HEK293 (cell line): ENCODE data around the gene PLPPR1.

Experiments
- CTCF ChIA-PET: fragments of 350-600 bp; formaldehyde crosslinking; extraction: SDS; loops from one replicate; lab custom pipeline; 2021; ENCODE audit warnings: antibody characterized with exemption; lab: Yijun Ruan, JAX
- POLR2A ChIA-PET: fragments of 300-600 bp; formaldehyde crosslinking; extraction: SDS; loops from one replicate; lab custom pipeline; 2020; ENCODE audit warnings: antibody characterized with exemption, inconsistent platforms; lab: Yijun Ruan, JAX
- H3K27ac ChIP-seq: fragments of 200-500 bp; sonication (Bioruptor generic); 2 replicates; pipeline ENCODE4 v1.5.1; 2014; ENCODE audit warnings: low read depth, low read length, control low read depth, inconsistent platforms; ENCODE audit errors: extremely low read depth
- H3K36me3 ChIP-seq, 2 experiments: fragments of 200-500 bp in 1 of 2; sonication (Bioruptor generic) in 1 of 2; 1 replicate in 1 of 2; 2 replicates in 1 of 2; pipeline ENCODE4 v1.5.1; 2014 to 2017; ENCODE audit warnings: inconsistent platforms in 2 of 2, low read length in 2 of 2; ENCODE audit not compliant: control insufficient read depth in 2 of 2, insufficient read depth in 1 of 2
- H3K4me1 ChIP-seq: fragments of 200-500 bp; sonication (Bioruptor generic); 2 replicates; pipeline ENCODE4 v1.5.1; 2014; ENCODE audit warnings: mild to moderate bottlenecking, low read length, inconsistent platforms; ENCODE audit not compliant: control insufficient read depth, insufficient read depth
- H3K4me3 ChIP-seq: 2 replicates; pipeline ENCODE4 v1.5.1; 2011; ENCODE audit warnings: low read depth, mild to moderate bottlenecking, control low read depth, low read length, moderate library complexity
- H3K9me3 ChIP-seq: fragments of 200-500 bp; sonication (Bioruptor generic); 2 replicates; pipeline ENCODE4 v1.5.1; 2014; ENCODE audit warnings: low read depth, low read length, inconsistent platforms; ENCODE audit not compliant: control insufficient read depth, insufficient read depth
- GFI1B ChIP-seq: fragments of 450-650 bp; formaldehyde crosslinking; IDR thresholded peaks from 2 replicates; pipeline ENCODE4 v1.5.1; 2016; ENCODE audit warnings: missing biosample characterization, missing genetic modification characterization
- GLIS1 ChIP-seq: fragments of 450-650 bp; formaldehyde crosslinking; IDR thresholded peaks from 2 replicates; pipeline ENCODE4 v1.5.1; 2016; ENCODE audit warnings: missing biosample characterization, missing genetic modification characterization
- SCRT1 ChIP-seq: fragments of 450-650 bp; formaldehyde crosslinking; IDR thresholded peaks from 2 replicates; pipeline ENCODE4 v1.5.1; 2016; ENCODE audit warnings: missing biosample characterization, missing genetic modification characterization, borderline replicate concordance
- ZBTB8A ChIP-seq: fragments of 450-650 bp; formaldehyde crosslinking; IDR thresholded peaks from 2 replicates; pipeline ENCODE4 v1.5.1; 2016; ENCODE audit warnings: missing biosample characterization, missing genetic modification characterization
- ZFP3 ChIP-seq: fragments of 450-650 bp; formaldehyde crosslinking; IDR thresholded peaks from 2 replicates; pipeline ENCODE4 v1.5.1; 2016; ENCODE audit warnings: low read depth, missing biosample characterization, missing genetic modification characterization
- ZNF121 ChIP-seq: fragments of 450-650 bp; formaldehyde crosslinking; IDR thresholded peaks from 2 replicates; pipeline ENCODE4 v1.5.1; 2016; ENCODE audit warnings: missing biosample characterization, missing genetic modification characterization
- ZNF16 ChIP-seq: fragments of 450-650 bp; formaldehyde crosslinking; IDR thresholded peaks from 2 replicates; pipeline ENCODE4 v1.5.1; 2016; ENCODE audit warnings: low read depth, missing biosample characterization, missing genetic modification characterization
- ZNF48 ChIP-seq: fragments of 450-650 bp; formaldehyde crosslinking; IDR thresholded peaks from 2 replicates; pipeline ENCODE4 v1.5.1; 2016; ENCODE audit warnings: missing biosample characterization, missing genetic modification characterization
- ZNF521 ChIP-seq: fragments of 450-650 bp; formaldehyde crosslinking; IDR thresholded peaks from 2 replicates; pipeline ENCODE4 v1.5.1; 2017; ENCODE audit warnings: missing biosample characterization, mild to moderate bottlenecking, missing genetic modification characterization
- ZNF558 ChIP-seq: fragments of 450-650 bp; formaldehyde crosslinking; IDR thresholded peaks from 2 replicates; pipeline ENCODE4 v1.5.1; 2016; ENCODE audit warnings: missing biosample characterization, missing genetic modification characterization
- TF ChIP-seq, protein P1 (sequence below): fragments of 450-650 bp; formaldehyde crosslinking; IDR thresholded peaks from 2 replicates; pipeline ENCODE4 v1.5.1; 2016; ENCODE audit warnings: missing biosample characterization, missing genetic modification characterization
- TF ChIP-seq, protein P2 (sequence below): fragments of 450-650 bp; formaldehyde crosslinking; conservative IDR thresholded peaks from 2 replicates; pipeline ENCODE4 v1.5.1; 2016; ENCODE audit warnings: low read depth, missing biosample characterization, missing genetic modification characterization
- TF ChIP-seq, protein P3 (sequence below): fragments of 450-650 bp; formaldehyde crosslinking; IDR thresholded peaks from 2 replicates; pipeline ENCODE4 v1.5.1; 2016; ENCODE audit warnings: missing biosample characterization, missing genetic modification characterization

The PLPPR1 gene

DNA sequence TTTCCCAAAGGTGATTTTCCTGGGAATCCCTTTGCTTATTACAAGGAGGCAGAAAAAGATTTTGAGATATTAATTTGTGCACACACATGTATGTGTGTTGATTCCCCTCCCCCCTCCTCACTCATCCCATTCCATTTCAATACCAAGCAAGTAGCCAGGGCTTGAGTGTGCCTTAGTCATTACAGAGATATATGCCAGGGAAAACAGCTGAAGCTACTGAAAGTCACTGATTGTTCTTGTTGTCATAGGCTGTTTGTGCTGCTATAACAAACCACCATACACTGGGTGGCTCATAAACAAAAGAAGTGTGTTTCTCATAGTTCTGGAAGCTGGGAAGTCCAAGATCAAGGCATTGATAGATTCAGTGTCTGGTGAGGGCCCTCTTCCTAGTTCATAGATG lies 197.6 kb downstream of the PLPPR1 start:
- CTCF ChIA-PET: interaction anchor here (0.5 to 1.0 kb wide), 3 partner anchors 85 to 162 kb away, joined by 3 to 5 read pairs (median 3); no protein-coding TSS in a partner anchor
- TF ChIP-seq SCRT1 (tag by site-specific recombination) (no peak), ZBTB8A (tag by site-specific recombination) (no peak)
- H3K27ac ChIP-seq: no peak overlapping the region
- no peaks in the 10 kb centered on the region for H3K4me1 ChIP-seq
- no peaks in the 10 kb centered on the region for H3K9me3 ChIP-seq
- POLR2A ChIA-PET: no interaction called here
- H3K4me3 ChIP-seq: no peak overlapping the region
- H3K36me3 ChIP-seq: no peaks in the 10 kb centered on the region

DNA sequence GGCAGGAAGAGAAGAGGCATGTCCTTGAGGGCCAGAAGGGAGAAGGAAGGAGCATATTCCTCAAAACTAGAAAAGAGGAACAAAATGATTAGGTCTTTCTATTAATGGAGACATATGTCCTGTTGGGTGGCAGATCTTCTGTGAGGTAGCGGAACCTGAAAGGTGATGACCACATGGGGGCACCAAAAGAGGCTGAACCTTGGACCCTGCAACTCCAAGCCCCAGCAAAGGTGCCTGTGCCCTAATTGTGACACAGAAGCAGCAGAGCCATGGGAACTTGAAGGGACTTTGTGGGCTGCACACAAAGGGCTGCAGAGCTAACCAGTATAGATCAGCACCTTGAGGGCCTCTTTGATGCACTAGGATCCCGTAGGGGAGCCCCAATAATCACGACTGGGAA lies 198.3 kb downstream of the PLPPR1 start:
- H3K36me3 ChIP-seq: no peaks in the 10 kb centered on the region
- H3K4me1 ChIP-seq: no peaks in the 10 kb centered on the region
- no peak overlapping the region for H3K27ac ChIP-seq
- no peak overlapping the region for H3K4me3 ChIP-seq
- ChIA-PET CTCF (interaction anchor here (0.7 to 1.0 kb wide), 2 partner anchors 85 to 162 kb away, joined by 3 to 5 read pairs; no protein-coding TSS in a partner anchor), POLR2A (no interaction called here)
- H3K9me3 ChIP-seq: no peaks in the 10 kb centered on the region
- TF ChIP-seq ZNF558: no peak
- TF ChIP-seq, protein P1, sequence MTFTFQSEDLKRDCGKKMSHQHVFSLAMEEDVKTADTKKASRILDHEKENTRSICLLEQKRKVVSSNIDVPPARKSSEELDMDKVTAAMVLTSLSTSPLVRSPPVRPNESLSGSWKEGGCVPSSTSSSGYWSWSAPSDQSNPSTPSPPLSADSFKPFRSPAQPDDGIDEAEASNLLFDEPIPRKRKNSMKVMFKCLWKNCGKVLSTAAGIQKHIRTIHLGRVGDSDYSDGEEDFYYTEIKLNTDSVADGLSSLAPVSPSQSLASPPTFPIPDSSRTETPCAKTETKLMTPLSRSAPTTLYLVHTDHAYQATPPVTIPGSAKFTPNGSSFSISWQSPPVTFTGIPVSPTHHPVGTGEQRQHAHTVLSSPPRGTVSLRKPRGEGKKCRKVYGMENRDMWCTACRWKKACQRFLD (tag by site-specific recombination): no peak
- no peak for TF ChIP-seq ZNF121
- TF ChIP-seq, protein P2, sequence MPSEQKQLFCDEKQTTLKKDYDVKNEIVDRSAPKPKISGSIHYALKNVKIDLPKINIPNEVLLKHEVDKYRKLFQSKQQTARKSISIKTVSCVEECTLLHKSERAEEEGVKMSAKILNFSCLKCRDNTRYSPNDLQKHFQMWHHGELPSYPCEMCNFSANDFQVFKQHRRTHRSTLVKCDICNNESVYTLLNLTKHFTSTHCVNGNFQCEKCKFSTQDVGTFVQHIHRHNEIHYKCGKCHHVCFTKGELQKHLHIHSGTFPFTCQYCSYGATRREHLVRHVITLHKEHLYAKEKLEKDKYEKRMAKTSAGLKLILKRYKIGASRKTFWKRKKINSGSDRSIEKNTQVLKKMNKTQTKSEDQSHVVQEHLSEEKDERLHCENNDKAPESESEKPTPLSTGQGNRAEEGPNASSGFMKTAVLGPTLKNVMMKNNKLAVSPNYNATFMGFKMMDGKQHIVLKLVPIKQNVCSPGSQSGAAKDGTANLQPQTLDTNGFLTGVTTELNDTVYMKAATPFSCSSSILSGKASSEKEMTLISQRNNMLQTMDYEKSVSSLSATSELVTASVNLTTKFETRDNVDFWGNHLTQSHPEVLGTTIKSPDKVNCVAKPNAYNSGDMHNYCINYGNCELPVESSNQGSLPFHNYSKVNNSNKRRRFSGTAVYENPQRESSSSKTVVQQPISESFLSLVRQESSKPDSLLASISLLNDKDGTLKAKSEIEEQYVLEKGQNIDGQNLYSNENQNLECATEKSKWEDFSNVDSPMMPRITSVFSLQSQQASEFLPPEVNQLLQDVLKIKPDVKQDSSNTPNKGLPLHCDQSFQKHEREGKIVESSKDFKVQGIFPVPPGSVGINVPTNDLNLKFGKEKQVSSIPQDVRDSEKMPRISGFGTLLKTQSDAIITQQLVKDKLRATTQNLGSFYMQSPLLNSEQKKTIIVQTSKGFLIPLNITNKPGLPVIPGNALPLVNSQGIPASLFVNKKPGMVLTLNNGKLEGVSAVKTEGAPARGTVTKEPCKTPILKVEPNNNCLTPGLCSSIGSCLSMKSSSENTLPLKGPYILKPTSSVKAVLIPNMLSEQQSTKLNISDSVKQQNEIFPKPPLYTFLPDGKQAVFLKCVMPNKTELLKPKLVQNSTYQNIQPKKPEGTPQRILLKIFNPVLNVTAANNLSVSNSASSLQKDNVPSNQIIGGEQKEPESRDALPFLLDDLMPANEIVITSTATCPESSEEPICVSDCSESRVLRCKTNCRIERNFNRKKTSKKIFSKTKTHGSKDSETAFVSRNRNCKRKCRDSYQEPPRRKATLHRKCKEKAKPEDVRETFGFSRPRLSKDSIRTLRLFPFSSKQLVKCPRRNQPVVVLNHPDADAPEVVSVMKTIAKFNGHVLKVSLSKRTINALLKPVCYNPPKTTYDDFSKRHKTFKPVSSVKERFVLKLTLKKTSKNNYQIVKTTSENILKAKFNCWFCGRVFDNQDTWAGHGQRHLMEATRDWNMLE (tag by site-specific recombination): no peak
- no peak for TF ChIP-seq ZNF16 (tag by site-specific recombination)
- no peak for TF ChIP-seq GFI1B (tag by site-specific recombination)

DNA sequence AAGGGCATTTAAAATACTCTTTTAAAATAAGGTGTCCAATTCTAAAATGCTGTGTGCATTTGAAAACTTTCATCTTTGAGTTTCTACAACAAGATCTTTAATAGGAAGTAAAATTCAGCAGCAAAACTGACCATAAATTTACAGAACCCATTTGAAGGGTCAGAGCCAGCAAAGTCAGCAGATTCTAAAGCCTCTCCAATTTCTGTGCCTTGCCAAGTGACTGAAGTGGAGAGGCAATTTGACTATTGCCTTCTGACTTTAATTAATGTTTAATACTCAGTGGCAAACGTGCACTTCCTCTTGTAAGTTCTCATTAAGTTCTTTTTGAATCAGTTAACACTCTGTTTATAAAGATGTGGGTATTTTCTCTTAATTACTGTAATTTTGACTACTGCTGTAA lies 201.1 kb downstream of the PLPPR1 start:
- TF ChIP-seq GLIS1 (tag by site-specific recombination) (no peak), ZNF48 (tag by site-specific recombination) (no peak), ZFP3 (no peak), ZNF521 (tag by site-specific recombination) (no peak)
- TF ChIP-seq, protein P3, sequence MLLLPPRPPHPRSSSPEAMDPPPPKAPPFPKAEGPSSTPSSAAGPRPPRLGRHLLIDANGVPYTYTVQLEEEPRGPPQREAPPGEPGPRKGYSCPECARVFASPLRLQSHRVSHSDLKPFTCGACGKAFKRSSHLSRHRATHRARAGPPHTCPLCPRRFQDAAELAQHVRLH (tag by site-specific recombination): no peak
- H3K27ac ChIP-seq: no peak overlapping the region
- ChIA-PET CTCF (no interaction called here), POLR2A (no interaction called here)
- H3K36me3 ChIP-seq: no peaks in the 10 kb centered on the region
- no peak overlapping the region for H3K4me3 ChIP-seq
- H3K9me3 ChIP-seq: no peaks in the 10 kb centered on the region
- H3K4me1 ChIP-seq: no peaks in the 10 kb centered on the region
